DND-41 (cell line): ENCODE measurements around the gene TBC1D22A.

Experiments
- ATAC-seq: fragments of 200-7000 bp; cut with Tn5 transposase; 3 replicates; pipeline ENCODE4 v1.9.1; 2021; ENCODE audit warnings: low read depth; ENCODE audit not compliant: insufficient read depth
- DNase-seq: peaks from one replicate; pipeline ENCODE4 v3.0.0-alpha.2; 2020
- H2AFZ ChIP-seq: 2 replicates; pipeline ENCODE4 v1.6.0; 2012; ENCODE audit warnings: low read depth, low read length
- H3K27ac ChIP-seq: 2 replicates; pipeline ENCODE4 v1.5.1; 2012; ENCODE audit warnings: low read length, inconsistent platforms
- H3K27me3 ChIP-seq: fragments of 200-600 bp; sonication (generic); 2 replicates; pipeline ENCODE4 v1.6.0; 2012; ENCODE audit warnings: low read length, mild to moderate bottlenecking, inconsistent platforms; ENCODE audit not compliant: insufficient read depth, poor library complexity
- H3K36me3 ChIP-seq: 2 replicates; pipeline ENCODE4 v1.5.1; 2012; ENCODE audit warnings: low read length, inconsistent platforms; ENCODE audit not compliant: insufficient read depth
- H3K4me1 ChIP-seq: 2 replicates; pipeline ENCODE4 v1.5.1; 2012; ENCODE audit warnings: mild to moderate bottlenecking, low read length; ENCODE audit not compliant: insufficient read depth
- H3K4me2 ChIP-seq: 2 replicates; pipeline ENCODE4 v1.6.0; 2012; ENCODE audit warnings: mild to moderate bottlenecking, moderate library complexity, low read length, inconsistent platforms; ENCODE audit not compliant: insufficient read depth
- H3K4me3 ChIP-seq, 2 experiments: fragments of 200-600 bp in 1 of 2; shearing (Covaris generic) in 1 of 2; 2 replicates each; pipeline ENCODE4 v1.5.1; 2012 to 2016; ENCODE audit warnings: inconsistent platforms in 2 of 2, low read length in 2 of 2, mild to moderate bottlenecking in 2 of 2, low read depth in 1 of 2, moderate library complexity in 1 of 2
- H3K79me2 ChIP-seq: 2 replicates; pipeline ENCODE4 v1.6.0; 2012; ENCODE audit warnings: low read length, inconsistent platforms; ENCODE audit not compliant: insufficient read depth
- H3K9ac ChIP-seq: 2 replicates; pipeline ENCODE4 v1.6.0; 2012; ENCODE audit warnings: low read depth, mild to moderate bottlenecking, inconsistent platforms, low read length, moderate library complexity
- H3K9me3 ChIP-seq: 2 replicates; pipeline ENCODE4 v1.5.1; 2012; ENCODE audit warnings: low read length, moderate library complexity, mild to moderate bottlenecking, inconsistent platforms; ENCODE audit not compliant: insufficient read depth, severe bottlenecking
- H4K20me1 ChIP-seq: 2 replicates; pipeline ENCODE4 v1.6.0; 2012; ENCODE audit warnings: low read length; ENCODE audit not compliant: insufficient read depth
- CTCF ChIP-seq: IDR thresholded peaks from 2 replicates; pipeline ENCODE4 v1.5.1; 2012; ENCODE audit warnings: borderline replicate concordance, low read length, moderate library complexity, mild to moderate bottlenecking; ENCODE audit not compliant: poor library complexity, severe bottlenecking; ENCODE audit errors: extremely low read depth
- EZH2 ChIP-seq: IDR thresholded peaks from 3 replicates; pipeline ENCODE4 v1.6.1; 2012; ENCODE audit warnings: borderline replicate concordance, low read depth, mild to moderate bottlenecking, moderate library complexity, low read length, inconsistent platforms; ENCODE audit not compliant: severe bottlenecking

TBC1D22A gene

GRCh38 chr22:47121791-47122190, 359.3 kb downstream of the TBC1D22A start:
- Histone ChIP-seq H3K4me2 (no peak overlapping the region), H3K36me3 (no peaks in the 10 kb centered on the region), H3K79me2 (no peaks in the 10 kb centered on the region), H3K9me3 (no peaks in the 10 kb centered on the region), H3K4me1 (peaks cover 28% of the 10 kb centered on the region), H3K27me3 (no peaks in the 10 kb centered on the region), H3K9ac (no peak overlapping the region), H3K27ac (peak overlapping the region; percentile 33; the same call in 1 of the 2 replicates), H4K20me1 (no peaks in the 10 kb centered on the region; the same call in 1 of the 2 replicates), H2AFZ (no peak overlapping the region), H3K4me3 (no peak overlapping the region)
- no peak for DNase-seq
- ATAC-seq: no peak
- TF ChIP-seq CTCF: no peak
- no peak for TF ChIP-seq EZH2

DNA sequence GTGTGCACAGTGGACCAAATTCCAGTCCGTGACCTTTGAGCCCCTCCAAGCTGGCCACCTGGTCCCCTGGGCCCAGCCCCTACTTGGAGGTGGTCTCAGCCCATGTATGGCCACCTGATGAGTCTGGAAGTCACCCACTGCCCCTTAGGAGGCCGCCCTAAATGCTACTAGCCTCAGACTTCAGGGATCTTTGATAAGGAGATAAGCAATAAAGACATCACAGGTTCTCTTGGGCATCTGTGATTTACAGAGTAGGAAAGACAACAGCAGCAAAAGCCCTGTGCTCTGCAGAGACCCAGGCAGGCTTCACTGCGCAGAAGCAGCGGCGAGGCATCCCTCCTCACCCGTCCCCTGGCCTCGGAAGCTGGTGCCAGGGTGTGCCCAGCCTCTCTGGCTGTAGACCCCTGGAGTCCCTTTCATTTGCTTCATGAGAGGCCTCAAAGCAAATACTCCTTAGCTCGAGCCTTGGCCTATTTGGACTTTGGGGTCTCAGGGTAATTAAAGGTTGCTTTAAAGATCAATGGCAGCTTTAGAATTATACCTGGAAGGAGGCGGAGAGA, 360.1 kb downstream of the TBC1D22A start:
- peaks cover 28% of the 10 kb centered on the region for H3K4me1 ChIP-seq
- H3K27me3 ChIP-seq: no peaks in the 10 kb centered on the region
- no peak overlapping the region for H3K4me3 ChIP-seq
- H3K9ac ChIP-seq: no peak overlapping the region
- H3K4me2 ChIP-seq: no peak overlapping the region
- H3K79me2 ChIP-seq: no peaks in the 10 kb centered on the region
- no peaks in the 10 kb centered on the region for H3K9me3 ChIP-seq
- H4K20me1 ChIP-seq: no peaks in the 10 kb centered on the region; the same call in 1 of the 2 replicates
- DNase-seq (no peak), ATAC-seq (no peak)
- TF ChIP-seq CTCF (no peak), EZH2 (no peak)
- H3K27ac ChIP-seq: no peak overlapping the region
- H2AFZ ChIP-seq: no peak overlapping the region
- H3K36me3 ChIP-seq: no peaks in the 10 kb centered on the region

DNA sequence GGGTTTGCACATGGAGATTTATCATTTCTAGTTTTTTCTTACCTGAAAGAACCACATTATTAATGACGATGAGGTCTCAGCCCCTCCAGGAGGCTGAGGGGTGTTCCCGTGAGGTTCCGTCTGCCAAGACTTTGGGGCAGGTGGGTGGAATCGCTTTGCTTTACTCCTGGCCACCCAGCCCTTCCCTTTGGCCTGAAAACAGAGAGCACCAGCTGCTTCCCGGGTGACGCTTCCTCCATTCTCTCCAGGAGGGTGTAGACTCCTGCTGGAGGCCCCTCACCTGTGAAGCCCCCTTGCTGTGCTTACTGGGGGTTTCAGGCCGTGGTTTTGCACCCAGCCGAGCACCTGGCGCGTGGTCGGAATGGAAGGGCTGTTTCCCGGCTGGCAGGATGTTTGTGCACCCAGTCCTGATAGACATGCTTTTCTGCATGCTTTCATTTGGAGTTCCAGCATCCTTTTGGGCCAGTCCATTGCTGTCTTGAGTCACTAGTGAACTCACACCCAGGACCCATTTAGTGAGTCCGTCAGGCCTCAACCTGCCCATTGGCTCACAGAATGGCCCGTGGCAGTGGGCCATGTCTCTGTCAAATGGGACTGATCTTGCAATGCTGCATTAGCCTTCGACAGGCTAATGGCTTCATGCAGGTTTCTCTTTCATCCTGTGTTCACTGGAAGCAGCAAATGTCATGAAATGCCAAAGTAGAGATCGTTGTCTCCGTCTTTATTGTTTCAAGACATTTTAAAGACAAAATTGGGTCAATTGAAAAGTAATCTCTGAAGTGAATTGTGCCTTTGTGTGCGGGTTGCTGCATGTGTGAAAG, 360.8 kb downstream of the TBC1D22A start:
- Histone ChIP-seq H3K36me3 (no peaks in the 10 kb centered on the region), H3K4me1 (peaks cover 28% of the 10 kb centered on the region), H2AFZ (no peak overlapping the region), H3K79me2 (no peaks in the 10 kb centered on the region), H3K4me3 (no peak overlapping the region), H3K9me3 (no peaks in the 10 kb centered on the region), H4K20me1 (no peaks in the 10 kb centered on the region; the same call in 1 of the 2 replicates), H3K27ac (peak overlapping the region; percentile 66), H3K9ac (no peak overlapping the region), H3K4me2 (no peak overlapping the region), H3K27me3 (no peaks in the 10 kb centered on the region)
- TF ChIP-seq CTCF (no peak), EZH2 (no peak)
- DNase-seq (peak; percentile 67), ATAC-seq (peak; percentile 77)
